Skin of body (tissue), 2 donors: ENCODE measurements around the gene TMEM209. TPM values are rescaled to one million over a fixed set of nuclear protein-coding genes. Genes with fewer than 3 reads are reported as not detected.
"Not testable (repeated sequence)": the region's sequence is repeated elsewhere in the genome, so short reads cannot be mapped to it uniquely, and the experiment has no call there.

ENCODE experiments used
- DNase-seq: peaks from one replicate; lab custom pipeline; 2025; lab: John Stamatoyannopoulos, UW
- total RNA-seq: library from RNA; depleted of rRNA; stranded (reverse); fragments of >200 nt; gene quantifications from one replicate; pipeline ENCODE4 v1.2.3, GENCODE V29; 2014

Gene TMEM209
- total RNA-seq, result 12.4 TPM

DNA sequence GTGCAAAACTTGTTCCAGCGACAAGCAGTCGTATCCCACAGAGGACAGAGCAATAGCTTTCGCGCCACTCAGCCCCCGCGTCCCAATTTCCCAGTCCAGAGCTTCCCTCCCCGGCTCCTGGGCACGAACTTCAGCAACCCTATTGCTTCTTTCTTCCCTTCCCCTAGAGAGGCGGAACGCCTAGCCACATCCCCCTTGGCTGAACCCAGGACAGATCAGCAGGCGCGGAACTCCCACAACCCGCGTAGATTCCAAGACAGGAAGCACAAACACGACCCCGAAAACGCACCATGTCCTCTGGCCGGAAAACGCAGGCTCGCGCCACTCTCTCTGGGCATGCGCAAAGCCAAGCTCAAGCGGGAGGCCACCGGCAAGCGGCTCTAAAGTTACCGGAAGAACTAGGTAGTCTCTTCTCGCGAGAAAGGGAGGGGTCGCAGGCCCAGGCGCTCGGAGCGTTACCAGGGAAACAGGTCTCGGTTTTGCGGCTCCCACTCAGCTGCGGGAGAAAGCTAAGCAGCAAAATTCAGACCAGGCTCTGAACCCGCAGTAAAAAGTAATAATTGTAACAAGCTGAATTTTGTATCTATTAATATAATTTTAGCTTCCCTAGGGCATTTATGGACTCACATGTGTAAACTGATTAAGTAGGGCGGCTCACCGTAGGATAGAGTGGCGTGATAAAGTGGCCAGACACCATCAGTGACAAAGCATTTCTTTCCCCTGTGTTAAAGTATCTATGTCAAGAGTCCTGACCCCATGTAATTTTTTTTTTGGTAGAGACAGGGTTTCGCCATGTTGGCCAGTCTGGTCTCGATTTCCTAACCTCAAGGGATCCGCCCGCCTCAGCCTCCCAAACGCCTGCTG, at the start of gene TMEM209:
Gene TMEM209, minus strand, starts transcription at position 323 of the 864 bp plus-strand sequence. Its CDS starts 31 bp downstream, at position 292.
- DNase-seq, result peak; percentile 97

DNA sequence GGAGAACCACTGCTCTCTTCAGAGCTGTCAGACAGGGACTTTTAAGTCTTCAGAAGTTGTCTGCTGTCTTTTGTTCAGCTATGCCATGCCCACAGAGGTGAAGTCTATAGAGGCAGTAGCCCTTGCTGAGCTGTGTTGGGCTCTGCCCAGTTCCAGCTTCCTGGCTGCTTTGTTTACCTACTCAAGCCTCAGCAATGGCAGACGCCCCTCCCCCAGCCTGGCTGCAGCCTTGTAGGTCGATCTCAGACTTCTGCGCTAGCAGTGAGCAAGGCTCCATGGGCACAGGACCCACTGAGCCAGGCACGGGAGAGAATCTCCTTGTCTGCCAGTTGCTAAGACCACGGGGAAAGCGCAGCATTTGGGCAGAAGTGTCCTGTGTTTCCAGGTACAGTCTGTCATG, 49.3 kb upstream of the TMEM209 start:
- no peak for DNase-seq

DNA sequence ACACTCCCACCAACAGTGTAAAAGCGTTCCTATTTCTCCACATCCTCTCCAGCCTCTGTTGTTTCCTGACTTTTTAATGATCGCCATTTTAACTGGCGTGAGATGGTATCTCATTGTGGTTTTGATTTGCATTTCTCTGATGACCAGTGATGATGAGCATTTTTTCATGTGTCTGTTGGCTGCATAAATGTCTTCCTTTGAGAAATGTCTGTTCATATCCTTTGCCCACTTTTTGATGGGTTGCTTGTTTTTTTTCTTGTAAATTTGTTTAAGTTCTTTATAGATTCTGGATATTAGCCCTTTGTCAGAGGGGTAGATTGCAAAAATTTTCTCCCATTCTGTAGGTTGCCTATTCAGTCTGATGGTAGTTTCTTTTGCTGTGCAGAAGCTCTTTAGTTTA, 44.4 kb upstream of the TMEM209 start:
- DNase-seq, result not testable (repeated sequence)

GRCh38 chr7:130248842-130249241, 43.6 kb upstream of the TMEM209 start:
- DNase-seq, result not testable (repeated sequence)

- DNase-seq, result not testable (repeated sequence)
Measured at GRCh38 chr7:130246491-130246890, 41.3 kb upstream of the TMEM209 start.

GRCh38 chr7:130243486-130243885, 38.3 kb upstream of the TMEM209 start:
- DNase-seq, result peak; percentile 48

DNA sequence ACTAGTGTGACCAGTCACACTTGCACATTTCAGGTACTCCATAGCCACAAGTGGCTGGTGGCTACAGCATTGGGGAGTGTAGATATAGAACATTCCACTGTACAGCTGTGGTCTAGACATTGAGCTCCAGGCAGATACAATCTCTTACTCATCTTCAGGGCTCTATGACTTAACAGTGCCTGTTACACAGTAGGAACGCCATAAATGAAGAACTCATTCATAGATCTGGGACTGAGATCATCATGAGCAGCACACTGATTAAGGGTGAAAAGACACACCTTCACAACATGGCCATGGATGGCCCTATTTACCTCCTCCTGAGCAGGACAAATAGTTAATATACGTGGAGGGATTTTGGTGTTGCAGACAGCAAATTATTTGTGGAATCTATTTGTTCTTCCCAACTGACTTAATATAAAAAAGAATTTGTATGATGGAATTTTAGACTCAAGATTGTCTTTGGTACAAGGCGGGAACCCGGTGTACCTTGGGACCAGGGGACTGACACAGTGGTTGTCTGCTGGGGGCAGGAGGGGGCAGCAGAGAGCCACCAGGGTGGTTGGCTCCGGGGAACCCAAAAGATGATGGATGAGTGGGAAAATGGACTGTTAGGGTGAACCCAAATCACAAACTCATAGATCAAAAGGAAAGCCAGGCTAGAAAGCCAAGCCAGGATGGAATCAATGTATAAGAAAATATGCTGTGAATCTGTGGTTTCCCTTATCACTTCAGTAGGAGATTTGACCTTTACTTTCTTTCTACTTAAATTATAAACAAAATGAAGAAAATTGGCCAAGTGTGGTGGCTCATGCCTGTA, 37.2 kb upstream of the TMEM209 start:
- DNase-seq, result no peak

- no peak for DNase-seq
Measured at GRCh38 chr7:130240240-130240639, 35.0 kb upstream of the TMEM209 start.

GRCh38 chr7:130236361-130236760, 31.2 kb upstream of the TMEM209 start:
- not testable (repeated sequence) for DNase-seq

DNA sequence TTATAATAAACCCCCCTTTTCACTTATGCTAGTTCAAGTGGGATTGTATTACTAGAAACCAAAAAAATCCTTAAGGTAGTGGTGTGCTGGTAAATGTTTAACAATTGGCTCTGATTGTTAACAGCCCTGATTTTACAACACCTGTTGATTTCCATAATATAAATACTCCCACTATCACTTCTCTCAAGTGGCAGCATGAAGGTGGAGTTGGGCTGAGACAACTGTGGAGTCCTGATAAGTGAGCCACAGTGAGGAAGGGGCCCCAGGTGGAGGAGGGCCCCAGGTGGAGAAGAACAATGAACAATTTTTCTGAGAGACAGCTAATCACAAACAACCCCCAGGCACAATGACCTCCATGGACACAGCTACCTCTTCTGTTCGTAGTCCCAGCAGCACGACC, 28.9 kb upstream of the TMEM209 start:
- no peak for DNase-seq

DNA sequence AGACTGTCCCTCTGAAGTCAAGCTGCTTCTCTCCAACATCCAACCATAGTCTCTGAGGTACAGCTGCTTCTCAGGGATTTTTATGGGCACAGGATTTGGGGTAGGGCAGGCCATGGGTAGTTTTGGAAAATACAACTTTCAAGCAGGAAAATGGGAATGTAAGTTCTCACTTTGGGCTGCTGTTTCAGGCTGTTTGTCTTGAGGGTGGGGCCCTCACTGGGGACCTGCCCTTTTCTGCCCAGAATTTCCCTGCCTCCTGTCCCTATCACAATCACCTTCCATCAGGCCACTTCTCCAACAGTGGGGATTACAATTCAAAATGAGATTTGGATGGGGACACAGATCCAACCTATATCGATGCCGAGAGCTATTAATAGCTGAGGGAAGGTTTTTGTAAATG, 27.0 kb upstream of the TMEM209 start:
- DNase-seq, result no peak

- DNase-seq, result no peak
Measured at GRCh38 chr7:130231792-130232191, 26.6 kb upstream of the TMEM209 start.

DNA sequence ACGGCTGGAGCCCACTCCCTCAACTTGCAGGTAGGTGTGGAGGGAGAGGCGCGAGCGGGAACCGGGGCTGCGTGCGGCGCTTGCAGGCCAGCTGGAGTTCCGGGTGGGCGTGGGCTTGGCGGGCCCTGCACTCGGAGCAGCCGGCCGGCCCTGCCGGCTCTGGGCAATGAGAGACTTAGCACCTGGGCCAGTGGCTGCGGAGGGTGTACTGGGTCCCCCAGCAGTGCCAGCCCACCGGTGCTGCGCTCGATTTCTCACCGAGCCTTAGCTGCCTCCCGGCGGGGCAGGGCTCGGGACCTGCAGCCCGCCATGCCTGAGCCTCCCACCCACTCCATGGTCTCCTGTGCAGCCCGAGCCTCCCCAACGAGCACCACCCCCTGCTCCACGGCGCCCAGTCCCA, 24.8 kb upstream of the TMEM209 start:
- DNase-seq, result not testable (repeated sequence)

GRCh38 chr7:130228840-130229502, 23.8 kb upstream of the TMEM209 start:
- DNase-seq, result no peak

DNA sequence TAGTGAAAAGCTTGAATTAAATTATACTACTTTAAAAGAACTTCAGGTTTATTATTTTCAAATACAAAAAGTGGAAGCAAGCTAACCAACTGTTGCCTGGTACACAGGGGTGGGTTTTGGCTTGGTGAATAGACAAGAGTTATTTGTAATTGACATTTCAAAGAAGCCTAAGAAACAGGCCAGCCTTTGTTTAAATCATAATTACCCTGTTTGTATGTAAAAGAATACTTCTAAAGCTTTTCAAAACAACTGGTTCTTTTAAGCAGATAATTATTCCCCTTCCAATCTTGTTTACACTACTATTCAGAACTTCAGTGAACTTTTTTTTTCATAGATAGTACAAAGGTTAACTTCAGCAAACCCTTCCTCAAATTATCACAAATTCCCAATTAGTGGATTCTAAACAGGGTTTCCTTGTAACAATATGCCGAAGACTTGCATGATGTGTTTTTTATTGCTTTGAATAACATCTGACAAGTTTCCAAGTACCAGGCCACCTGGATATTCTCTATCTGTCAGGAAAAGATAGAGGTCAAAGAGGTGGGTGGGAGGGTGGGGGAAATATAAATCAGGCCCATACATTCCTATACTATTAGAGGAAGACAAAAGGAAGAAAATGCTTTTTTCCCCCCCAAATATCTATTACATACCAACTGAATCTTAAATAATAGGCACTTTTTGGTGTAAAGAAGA, 22.8 kb upstream of the TMEM209 start:
- DNase-seq, result no peak

DNA sequence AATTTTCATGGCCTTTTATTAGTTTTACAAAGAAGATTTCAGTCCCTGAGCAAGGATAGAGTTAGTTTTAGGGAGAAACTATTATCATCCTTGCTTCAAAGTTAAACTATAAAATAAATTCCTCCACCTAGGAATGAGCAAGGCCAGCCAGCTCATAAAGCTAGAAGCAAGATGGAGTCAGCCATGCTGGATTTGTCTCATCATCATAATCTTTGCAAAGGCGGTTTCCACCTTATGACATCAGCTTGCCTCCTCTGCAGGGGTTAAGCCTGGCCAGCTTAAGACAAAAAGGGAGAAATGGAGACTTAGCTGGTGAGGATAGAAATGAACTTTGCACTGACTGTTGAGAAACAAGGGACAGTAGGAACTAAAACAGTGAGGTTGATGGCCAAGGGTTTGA, 21.1 kb upstream of the TMEM209 start:
- DNase-seq, result no peak

- DNase-seq, result not testable (repeated sequence)
Measured at GRCh38 chr7:130224923-130225322, 19.7 kb upstream of the TMEM209 start.

GRCh38 chr7:130224210-130224609, 19.0 kb upstream of the TMEM209 start:
- DNase-seq, result no peak

DNA sequence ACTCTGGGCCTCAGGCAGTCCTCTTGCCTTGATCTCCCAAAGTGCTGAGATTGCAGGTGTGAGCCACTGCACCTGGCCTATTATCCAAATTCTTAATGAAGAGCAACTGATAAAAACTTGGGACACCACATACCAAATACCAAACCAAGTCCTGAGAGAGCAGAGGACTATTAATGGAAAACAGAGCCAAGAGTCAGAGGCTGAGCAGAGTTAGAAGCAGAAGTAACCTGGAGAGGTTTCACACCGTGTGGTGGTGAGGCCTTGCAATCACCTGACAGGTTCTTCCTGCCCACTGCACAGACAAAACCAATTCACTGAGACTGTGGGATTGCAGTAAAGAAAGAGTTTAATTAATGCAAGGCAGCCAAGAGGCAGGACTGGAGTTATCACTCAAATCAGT, 18.4 kb upstream of the TMEM209 start:
- DNase-seq, result no peak

DNA sequence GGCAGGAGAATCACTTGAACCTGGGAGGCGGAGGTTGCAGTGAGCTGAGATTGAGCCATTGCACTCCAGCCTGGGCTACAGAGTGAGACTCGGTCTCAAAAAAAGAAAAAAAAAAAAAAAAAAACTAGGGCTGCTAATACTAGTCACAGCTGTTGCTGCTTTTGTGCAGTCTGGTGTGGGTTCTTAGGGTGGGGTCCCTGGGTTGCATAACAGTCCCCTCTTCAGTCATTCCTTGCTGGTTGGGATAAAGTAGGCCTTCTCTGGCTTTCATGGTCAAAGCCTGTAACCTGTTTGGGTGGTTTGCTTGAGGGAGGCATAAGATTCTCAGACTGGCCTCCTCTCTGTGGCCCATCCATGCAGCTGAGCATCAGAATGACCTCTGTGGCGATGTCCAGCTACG, 16.5 kb upstream of the TMEM209 start:
- no peak for DNase-seq

DNA sequence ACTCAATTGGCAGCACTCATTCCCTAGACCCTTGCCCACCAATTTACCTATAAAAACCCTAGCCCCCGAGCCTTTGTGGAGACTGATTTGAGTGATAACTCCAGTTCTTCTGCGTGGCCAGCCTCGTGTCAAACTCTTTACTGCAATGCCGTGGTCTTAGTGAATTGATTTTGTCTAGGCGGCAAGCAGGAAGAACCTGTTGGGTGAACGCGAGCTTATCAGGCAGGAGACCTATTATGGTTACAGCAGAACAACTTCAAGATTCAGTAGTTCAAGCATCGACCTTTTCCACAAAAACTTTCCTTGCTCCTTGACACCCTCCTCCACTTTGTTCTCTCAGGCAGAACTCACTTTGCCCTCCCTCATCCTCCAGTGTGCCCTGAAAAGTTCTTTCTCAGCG, 14.7 kb upstream of the TMEM209 start:
- no peak for DNase-seq
